ENCODE results near the gene IFT20. TPM values are rescaled to one million over a fixed set of nuclear protein-coding genes. Genes with fewer than 3 reads are reported as not detected.

Gene IFT20
- total RNA-seq, 1 donor from 2014 or later = 25.9 TPM

DNA sequence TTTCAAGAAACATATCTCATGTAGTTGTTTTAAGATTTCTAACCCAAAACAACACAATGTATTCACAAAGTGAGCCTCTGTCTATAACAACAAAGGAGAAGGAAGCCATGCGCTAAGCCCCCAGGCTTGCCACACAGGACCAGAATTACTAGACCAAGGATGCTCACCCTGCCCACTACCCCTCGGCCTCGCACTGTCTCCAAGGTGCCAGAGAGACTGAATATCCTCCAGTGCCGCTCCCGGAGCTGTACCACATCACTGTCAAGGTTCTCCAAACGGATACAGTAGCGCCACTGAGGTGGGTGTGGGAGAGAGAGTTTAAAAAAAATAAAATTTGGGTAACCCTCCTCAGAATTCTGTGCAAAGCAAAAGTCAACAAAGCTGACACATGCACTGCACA lies 15.0 kb upstream of the IFT20 start:
- H3K4me3 Mint-ChIP-seq = no peak overlapping the region
- POLR2A ChIA-PET = no interaction called here

DNA sequence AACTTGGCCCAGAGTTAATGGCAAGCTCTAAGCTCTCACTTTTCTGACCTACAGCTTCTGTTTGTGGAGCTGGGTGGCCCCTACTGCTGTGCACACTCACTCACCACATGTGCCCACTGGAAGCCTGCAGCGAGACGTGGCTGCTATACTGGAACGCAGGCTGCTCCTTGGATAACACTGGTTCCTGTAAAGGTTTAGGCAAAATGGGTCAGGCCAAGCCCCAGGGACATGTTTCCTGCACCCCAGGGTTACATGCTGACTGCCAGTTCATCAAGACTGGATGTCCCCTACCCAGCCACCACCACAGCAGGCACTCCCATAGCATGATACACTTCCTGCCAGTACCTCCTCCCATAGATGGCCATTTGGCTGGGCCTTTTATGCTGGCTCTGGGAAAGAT lies 13.7 kb upstream of the IFT20 start:
- ATAC-seq (ENCODE audit: low read depth) (no peak), DNase-seq (no peak)
- TF ChIP-seq, protein P1, sequence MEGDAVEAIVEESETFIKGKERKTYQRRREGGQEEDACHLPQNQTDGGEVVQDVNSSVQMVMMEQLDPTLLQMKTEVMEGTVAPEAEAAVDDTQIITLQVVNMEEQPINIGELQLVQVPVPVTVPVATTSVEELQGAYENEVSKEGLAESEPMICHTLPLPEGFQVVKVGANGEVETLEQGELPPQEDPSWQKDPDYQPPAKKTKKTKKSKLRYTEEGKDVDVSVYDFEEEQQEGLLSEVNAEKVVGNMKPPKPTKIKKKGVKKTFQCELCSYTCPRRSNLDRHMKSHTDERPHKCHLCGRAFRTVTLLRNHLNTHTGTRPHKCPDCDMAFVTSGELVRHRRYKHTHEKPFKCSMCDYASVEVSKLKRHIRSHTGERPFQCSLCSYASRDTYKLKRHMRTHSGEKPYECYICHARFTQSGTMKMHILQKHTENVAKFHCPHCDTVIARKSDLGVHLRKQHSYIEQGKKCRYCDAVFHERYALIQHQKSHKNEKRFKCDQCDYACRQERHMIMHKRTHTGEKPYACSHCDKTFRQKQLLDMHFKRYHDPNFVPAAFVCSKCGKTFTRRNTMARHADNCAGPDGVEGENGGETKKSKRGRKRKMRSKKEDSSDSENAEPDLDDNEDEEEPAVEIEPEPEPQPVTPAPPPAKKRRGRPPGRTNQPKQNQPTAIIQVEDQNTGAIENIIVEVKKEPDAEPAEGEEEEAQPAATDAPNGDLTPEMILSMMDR (IDR thresholded peaks at IDR 0.05) = no peak
- no peaks in the 10 kb centered on the region for H3K4me1 Mint-ChIP-seq
- POLR2A ChIA-PET = interaction anchor here (1.3 kb wide), 1 partner anchor 8 kb away, joined by 4 read pairs; the partner anchor contains the start of gene POLDIP2
- intact Hi-C loops (cut with micrococcal nuclease) = no loop called here
- CTCF ChIA-PET = no interaction called here
- H3K27ac Mint-ChIP-seq = no peak overlapping the region
- H3K36me3 Mint-ChIP-seq (ENCODE audit: low read depth) = peaks cover 86% of the 10 kb centered on the region
- no peak overlapping the region for H3K4me3 Mint-ChIP-seq
- H3K9me3 Mint-ChIP-seq = no peaks in the 10 kb centered on the region
- H3K27me3 Mint-ChIP-seq = no peaks in the 10 kb centered on the region

More for the DNA sequence above, 15.0 kb upstream of the IFT20 start:
- Mint-ChIP-seq H3K4me1 (peaks cover 2% of the 10 kb centered on the region), H3K9me3 (no peaks in the 10 kb centered on the region), H3K27me3 (no peaks in the 10 kb centered on the region), H3K27ac (no peak overlapping the region), H3K36me3 (ENCODE audit: low read depth) (peaks cover 88% of the 10 kb centered on the region)
- CTCF ChIA-PET = no interaction called here
- intact Hi-C loops (cut with micrococcal nuclease) = no loop called here
- TF ChIP-seq, protein P1 (IDR thresholded peaks at IDR 0.05) = no peak
- no peak for DNase-seq
- no peak for ATAC-seq (ENCODE audit: low read depth)

DNA sequence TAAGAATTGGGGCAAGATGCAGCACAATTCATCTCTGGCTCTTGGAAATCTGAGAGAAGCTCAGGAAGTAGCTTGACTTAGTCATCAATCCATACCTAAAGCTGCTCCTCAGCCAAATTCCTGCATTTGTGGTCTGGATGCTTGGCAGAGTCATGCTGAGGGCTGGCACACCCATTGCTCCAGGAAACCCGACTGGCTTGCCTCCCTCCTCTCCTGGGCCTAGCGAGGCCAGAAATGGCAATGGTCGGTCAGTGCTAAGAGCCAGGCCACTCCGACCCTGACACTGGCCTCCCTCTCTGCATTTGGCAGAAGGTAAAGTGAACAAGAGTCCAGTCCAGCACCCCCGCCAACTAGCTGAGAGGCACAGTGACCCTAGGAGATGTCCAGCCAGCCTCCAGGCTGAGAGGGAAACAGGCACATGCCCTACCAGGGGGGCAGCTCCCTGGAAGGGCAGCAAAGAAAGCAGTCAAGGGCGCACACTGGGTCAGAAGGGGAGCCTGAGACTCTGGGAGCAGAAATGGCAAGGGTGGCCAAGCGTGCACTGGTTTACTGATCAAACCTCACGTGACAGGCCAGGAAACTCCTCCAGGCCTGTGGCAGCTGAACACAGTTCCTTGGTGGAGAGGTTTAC lies 12.1 kb upstream of the IFT20 start:
- TF ChIP-seq, protein P1 (IDR thresholded peaks at IDR 0.05) = no peak
- no peak for DNase-seq
- Mint-ChIP-seq H3K4me3 (no peak overlapping the region), H3K9me3 (no peaks in the 10 kb centered on the region), H3K27ac (no peak overlapping the region), H3K27me3 (no peaks in the 10 kb centered on the region), H3K4me1 (no peaks in the 10 kb centered on the region), H3K36me3 (ENCODE audit: low read depth) (peaks cover 84% of the 10 kb centered on the region)
- POLR2A ChIA-PET = no interaction called here
- intact Hi-C loops (cut with micrococcal nuclease) = no loop called here
- CTCF ChIA-PET = interaction anchor here (0.7 kb wide), 1 partner anchor 69 kb away, joined by 3 read pairs; no protein-coding TSS in a partner anchor
- no peak for ATAC-seq (ENCODE audit: low read depth)

DNA sequence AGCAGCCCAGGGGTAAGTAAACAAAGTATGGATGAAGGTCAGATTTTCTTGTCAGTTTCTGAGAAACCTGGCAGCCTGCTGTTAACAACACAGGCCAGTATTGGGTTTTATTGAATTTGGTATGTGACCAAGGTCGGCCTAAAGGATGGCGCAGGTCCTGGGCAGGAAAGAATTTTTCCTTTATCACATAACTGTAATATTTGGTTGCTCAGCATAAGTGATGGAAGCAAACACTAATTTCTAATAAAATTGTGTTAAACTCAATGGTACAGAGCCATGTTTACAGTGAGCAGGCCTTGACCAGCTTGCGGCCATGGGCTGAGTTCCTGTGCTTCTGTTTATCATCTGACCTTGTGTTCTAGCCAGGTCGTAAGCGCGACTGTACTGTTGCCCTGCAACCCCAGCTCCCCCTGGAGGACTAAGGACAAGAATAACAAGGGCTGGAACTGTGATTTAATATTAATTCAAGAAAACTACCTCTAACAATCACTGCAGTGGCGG lies 11.5 kb upstream of the IFT20 start:
- H3K27me3 Mint-ChIP-seq = no peaks in the 10 kb centered on the region
- H3K27ac Mint-ChIP-seq = no peak overlapping the region
- POLR2A ChIA-PET = interaction anchor here (1.1 kb wide), 1 partner anchor 12 kb away, joined by 4 read pairs; no protein-coding TSS in a partner anchor
- H3K36me3 Mint-ChIP-seq (ENCODE audit: low read depth) = peaks cover 86% of the 10 kb centered on the region
- H3K4me3 Mint-ChIP-seq = no peak overlapping the region
- ATAC-seq (ENCODE audit: low read depth) = no peak
- intact Hi-C loops (cut with micrococcal nuclease) = no loop called here
- TF ChIP-seq, protein P1 (IDR thresholded peaks at IDR 0.05) = no peak
- DNase-seq = no peak
- CTCF ChIA-PET = no interaction called here
- no peaks in the 10 kb centered on the region for H3K4me1 Mint-ChIP-seq
- H3K9me3 Mint-ChIP-seq = no peaks in the 10 kb centered on the region

DNA sequence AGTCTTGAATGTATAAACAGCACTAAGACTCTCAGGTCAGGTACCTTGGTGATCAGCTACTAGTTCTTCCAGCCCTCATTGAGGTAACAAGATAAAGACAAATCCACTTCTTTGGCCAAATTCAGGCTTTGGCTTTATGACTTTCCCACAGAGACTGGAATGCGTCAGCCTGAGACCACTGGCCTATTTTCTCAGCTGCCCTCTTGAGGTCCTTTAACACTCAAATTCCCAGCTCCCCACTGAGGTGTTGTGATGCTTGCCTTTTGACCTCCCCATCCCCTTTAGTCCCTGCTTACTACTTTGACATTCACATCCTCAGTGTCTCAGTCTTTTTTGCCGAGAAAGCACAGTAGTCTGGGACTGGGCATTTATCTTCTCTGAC lies 10.9 kb upstream of the IFT20 start:
- ChIA-PET CTCF (no interaction called here), POLR2A (interaction anchor here (1.1 kb wide), 1 partner anchor 12 kb away, joined by 4 read pairs; no protein-coding TSS in a partner anchor)
- TF ChIP-seq, protein P1 (IDR thresholded peaks at IDR 0.05) = no peak
- Mint-ChIP-seq H3K4me1 (no peaks in the 10 kb centered on the region), H3K27ac (no peak overlapping the region), H3K27me3 (no peaks in the 10 kb centered on the region), H3K9me3 (no peaks in the 10 kb centered on the region), H3K4me3 (no peak overlapping the region), H3K36me3 (ENCODE audit: low read depth) (peaks cover 86% of the 10 kb centered on the region)
- intact Hi-C loops (cut with micrococcal nuclease) = no loop called here
- DNase-seq = no peak
- no peak for ATAC-seq (ENCODE audit: low read depth)

All from activated B cell treated with CpG ODN at 0.5 μM for 24 hours (primary cell).